HTERT RPE-1 (cell line): Measurements from ENCODE around the gene RERE.
"Not testable (repeated sequence)": the region's sequence is repeated elsewhere in the genome, so short reads cannot be mapped to it uniquely, and the experiment has no call there.

Experiments used
- in situ Hi-C: fragments of 300-500 bp; cut with MboI; formaldehyde crosslinking; loops from 4 replicates; pipeline ENCODE4 v1.14.3; 2020; ENCODE audit warnings: low sequenced_read_pairs

The RERE gene

GRCh38 chr1:8844501-8845006 is 27.1 kb upstream of the RERE start:
- in situ Hi-C loops, result no loop called here

DNA sequence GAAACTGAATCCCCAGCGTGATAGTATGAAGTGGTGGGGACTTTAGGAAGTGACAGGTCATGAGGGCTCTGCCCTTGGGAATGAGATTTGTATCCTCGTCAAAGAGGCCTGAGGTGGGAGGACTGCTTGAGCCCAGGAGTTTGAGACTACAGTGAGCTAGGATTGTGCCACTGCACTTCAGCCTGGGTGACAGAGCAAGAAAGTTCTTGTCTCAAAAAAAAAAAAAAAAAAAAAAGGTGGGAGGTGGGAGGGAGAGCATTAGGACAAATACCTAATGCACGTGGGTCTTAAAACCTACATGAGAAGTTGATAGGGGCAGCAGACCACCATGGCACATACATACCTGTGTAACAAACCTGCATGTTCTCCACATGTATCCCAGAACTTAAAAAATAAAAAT is 24.0 kb upstream of the RERE start:
- in situ Hi-C loops, result no loop called here

DNA sequence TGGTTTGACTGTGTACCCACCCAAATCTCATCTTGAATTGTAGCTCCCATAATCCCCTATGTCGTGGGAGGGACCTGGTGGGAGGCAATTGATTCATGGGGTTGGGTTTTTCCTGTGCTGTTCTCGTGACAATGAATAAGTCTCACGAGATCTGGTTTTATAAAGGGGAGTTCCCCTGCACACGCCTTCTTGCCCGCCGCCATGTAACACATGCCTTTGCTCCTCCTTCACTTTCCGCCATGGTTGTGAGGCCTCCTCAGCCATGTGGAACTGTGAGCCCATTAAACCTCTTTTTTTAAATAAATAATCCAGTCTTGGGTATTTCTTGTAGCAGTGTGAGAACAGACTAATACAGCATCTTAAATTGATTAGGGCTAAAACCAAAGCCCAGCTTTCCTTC is 22.6 kb upstream of the RERE start:
- in situ Hi-C loops, result no loop called here

DNA sequence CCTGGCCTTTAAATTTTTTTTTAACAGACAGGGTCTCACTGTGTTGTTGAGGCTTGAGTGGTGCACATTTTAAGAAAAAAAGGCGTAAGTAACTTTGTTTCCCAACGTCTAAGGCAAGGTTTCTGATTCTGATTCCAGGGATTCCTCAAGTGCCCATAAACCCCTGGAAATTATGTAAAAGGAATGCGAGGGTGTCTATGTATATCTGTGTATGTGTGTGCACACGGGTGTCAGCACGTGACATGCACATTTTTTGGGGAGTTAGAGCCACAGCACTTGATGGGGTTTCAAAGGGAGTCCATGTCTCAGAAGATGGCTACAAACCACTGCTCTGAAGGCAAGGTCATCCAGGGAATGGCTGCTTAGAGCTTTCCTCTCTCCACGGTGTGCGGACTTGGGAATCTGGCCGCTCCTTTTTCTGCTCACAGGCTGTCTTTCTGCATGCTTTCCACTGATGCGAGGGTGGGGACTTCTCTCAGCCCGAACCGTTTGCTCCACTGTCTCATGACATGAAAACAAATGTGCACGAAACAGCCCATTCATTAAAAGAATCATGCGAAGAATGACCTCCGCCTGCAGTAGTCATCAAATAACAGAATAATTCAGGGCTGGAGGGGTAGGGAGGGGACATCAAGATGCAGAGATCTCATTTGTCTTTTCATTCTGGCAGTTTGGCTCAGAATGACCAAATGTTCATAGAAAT is 18.7 kb upstream of the RERE start:
- in situ Hi-C loops, result no loop called here

GRCh38 chr1:8831340-8831739 is 13.9 kb upstream of the RERE start:
- in situ Hi-C loops, result no loop called here

GRCh38 chr1:8830732-8831131 is 13.3 kb upstream of the RERE start:
- in situ Hi-C loops, result not testable (repeated sequence)

DNA sequence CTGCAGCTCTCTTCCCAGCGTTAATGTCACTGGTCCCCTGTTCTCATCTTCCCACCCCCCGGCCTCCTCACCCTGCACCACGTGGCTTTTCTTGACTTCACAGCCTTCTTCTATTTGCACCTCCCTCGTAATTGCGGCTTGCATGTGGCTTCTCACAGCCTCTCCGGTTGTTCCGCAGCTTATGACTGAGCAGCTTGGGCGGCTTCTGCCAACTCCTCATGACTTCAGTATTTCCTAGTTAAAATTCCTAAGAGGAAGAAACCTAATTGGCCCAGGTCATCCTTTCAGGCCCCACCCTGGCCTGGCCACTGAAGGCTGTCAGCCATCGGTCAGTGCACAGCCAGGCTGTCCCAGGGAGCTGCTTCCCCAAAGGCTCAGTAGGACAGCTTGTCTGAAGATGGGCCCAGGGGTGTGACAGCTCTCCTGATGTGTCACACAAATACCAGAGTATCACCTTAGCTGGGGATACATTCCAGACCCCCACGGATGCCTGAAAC is 8.6 kb upstream of the RERE start:
- in situ Hi-C loops, result no loop called here

DNA sequence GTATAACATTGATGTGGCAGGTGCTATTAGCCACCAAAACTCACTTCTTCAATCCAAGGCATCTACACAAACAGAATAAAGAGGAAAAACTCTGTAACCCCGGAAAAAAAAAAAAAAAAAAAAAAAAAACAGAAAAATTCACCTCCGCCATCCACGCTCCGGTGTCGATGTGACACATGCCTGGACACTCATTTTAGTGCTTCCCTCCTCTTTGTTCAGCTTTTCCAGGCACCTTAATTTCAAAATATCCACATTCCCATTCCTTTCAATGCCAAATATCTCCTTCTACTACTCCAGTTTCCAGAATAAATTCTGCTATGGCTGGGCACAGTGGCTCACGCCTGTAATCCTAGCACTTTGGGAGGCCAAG is 5.8 kb upstream of the RERE start:
- in situ Hi-C loops, result no loop called here

GRCh38 chr1:8822373-8823294 is 5.2 kb upstream of the RERE start:
- in situ Hi-C loops, result no loop called here

- in situ Hi-C loops, result no loop called here
These were observed 3.6 kb upstream of the RERE start for GRCh38 chr1:8821084-8821483.

DNA sequence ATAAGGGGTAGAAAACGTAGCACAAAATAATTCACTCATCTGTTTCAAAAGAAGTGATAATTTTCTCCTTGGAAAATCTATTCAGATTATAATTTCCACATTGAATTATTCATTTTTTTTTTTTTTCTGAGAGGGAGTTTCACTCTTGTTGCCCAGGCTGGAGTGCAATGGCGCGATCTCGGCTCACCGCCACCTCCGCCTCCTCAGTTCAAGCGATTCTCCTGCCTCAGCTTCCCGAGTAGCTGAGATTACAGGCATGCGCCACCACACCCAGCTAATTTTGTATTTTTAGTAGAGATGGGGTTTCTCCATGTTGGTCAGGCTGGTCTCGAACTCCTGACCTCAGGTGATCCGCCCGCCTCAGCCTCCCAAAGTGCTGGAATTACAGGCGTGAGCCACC is 1.3 kb upstream of the RERE start:
- in situ Hi-C loops, result not testable (repeated sequence)

DNA sequence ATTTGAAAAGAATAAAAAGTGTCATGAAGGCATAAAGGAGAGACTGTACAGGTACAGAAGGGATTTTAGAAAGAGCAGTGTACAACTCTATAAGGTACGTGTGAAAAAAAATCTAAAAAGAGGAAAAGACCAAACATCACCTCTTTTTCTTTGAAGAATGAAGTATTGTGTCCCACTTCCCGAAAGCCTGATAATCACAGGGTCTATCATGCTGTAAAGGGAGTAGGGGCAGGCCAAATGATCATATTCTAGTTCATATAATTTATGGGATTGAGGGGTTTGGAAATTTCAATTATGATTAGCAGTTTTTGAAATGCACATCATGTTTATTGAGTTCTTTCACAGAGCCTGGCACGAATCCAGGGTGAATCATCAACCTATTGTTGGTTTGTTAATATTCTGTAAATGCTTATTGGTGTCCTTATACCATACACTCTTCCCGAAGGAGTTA is 910 bp upstream of the RERE start:
- in situ Hi-C loops, result no loop called here

GRCh38 chr1:8816831-8817411 is 519 bp downstream of the RERE start:
- in situ Hi-C loops, result no loop called here

GRCh38 chr1:8816264-8816663 is 1.2 kb downstream of the RERE start:
- in situ Hi-C loops, result no loop called here

DNA sequence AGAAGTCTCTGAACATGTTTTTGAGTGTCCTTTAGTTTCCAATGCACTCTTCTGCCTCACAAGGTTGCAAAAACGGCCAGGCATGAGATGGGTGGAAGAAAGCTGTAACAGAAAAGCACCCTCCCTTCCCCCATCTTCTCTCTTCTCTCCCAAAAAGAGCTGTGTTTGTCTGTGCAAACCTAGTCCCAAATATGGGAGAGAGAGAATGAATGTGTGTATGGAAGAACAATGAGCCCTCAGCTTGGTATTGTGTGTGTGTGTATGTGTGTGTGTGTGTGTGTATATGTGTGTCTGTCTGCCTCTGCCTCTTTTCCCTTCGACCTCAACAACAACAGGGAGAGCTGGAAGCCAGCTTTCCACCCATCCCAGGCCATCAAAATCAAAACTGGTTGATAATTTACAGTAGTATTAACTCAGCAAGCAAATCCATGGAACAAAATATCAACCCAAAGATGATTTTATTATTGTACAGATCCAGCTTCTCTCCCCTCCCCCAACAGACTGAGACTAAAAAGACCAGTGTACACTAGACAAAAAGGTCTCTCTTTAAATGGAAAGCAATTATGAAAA is 1.8 kb downstream of the RERE start:
- in situ Hi-C loops, result no loop called here

DNA sequence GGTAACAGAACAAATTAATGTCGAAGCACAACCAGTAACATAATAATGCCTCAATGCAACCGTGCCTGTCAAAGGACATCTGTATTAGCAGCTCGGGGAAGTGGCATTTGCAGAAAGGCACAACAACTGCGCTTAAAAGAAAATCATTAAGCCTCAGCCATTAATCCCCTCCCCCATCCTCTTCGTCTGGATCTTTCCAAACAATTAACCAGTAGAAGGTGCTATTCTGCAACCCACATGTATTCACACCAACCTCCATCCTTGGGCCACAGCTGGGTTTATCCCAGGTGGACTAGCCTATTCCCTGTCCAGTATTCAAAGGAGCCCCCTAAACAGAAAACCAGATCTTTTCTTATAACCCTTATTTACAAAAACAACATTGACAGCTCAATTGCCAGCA is 2.6 kb downstream of the RERE start:
- in situ Hi-C loops, result no loop called here

DNA sequence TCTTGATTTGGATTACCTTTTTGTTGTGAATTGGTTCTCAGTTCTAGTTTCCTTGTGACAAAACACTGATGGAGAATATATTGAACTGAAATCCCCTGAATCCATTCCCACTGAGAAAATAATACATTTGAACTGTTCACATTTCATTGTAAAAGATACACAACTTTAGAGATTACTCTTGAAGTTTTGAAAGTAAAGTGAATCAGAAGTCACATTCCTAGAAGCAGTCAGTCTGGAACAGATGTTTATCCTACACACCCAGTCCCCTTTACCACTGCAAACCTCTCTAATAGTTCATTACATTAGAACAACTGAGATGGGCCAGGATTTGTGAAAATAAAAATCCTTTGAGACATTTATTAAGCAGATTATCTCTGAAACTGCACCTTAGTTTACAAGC is 3.4 kb downstream of the RERE start:
- in situ Hi-C loops, result no loop called here

DNA sequence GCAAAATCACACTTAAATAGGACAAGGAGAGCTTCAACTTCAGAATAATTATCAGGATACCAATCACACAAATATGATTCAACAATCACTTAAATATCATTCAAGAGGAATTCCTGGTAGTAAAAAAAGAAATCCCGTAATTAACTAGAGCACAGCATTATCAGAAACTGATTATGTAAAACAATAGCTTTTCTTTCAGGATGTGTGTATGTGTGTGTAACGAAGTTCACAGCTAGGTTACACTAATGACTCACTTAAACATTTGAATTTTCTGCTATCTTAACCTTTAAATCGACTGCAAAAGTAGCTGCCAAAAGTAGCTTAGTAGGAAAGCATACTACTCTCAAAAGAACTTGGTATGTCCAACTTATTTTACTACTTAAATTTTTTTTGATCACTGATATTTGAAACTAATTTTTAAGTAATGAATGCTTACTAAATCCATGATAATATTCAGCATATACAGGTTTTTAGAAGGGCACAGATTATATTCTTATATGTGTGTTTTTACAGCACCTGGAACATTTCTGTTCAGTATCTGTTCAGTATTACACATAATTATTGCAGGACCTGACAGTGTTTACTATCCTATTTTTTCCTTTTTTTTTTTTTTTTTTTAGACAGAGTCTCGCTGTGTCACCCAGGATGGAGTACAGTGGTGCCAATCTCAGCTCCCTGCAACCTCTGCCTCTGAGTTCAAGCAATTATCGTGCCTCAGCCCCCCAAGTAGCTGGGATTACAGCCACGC is 4.2 kb downstream of the RERE start:
- in situ Hi-C loops, result no loop called here

- in situ Hi-C loops, result no loop called here
These were observed 5.4 kb downstream of the RERE start for GRCh38 chr1:8812081-8812480.

- in situ Hi-C loops, result no loop called here
These were observed 6.5 kb downstream of the RERE start for GRCh38 chr1:8810987-8811386.
